Activated CD8-positive, alpha-beta memory T cell treated with anti-CD3 and anti-CD28 coated beads for 36 hours (primary cell): ENCODE data around the gene CEMIP. TPM values are rescaled to one million over a fixed set of nuclear protein-coding genes. Genes with fewer than 3 reads are reported as not detected.
"Not testable (repeated sequence)": the region's sequence is repeated elsewhere in the genome, so short reads cannot be mapped to it uniquely, and the experiment has no call there.

Source experiments
- CTCF ChIA-PET: fragments of 350-600 bp; sonication (Branson Sonifier 250); formaldehyde crosslinking; loops from one replicate; lab custom pipeline; 2021; ENCODE audit warnings: antibody characterized with exemption; lab: Charles Lee
- POLR2A ChIA-PET: fragments of 350-600 bp; sonication (Branson Sonifier 250); formaldehyde crosslinking; loops from one replicate; lab custom pipeline; 2021; ENCODE audit warnings: antibody characterized with exemption; lab: Charles Lee
- total RNA-seq, 2 experiments: library from RNA; stranded (reverse); gene quantifications; one replicate each; pipeline ENCODE4 v1.2.3, GENCODE V29; 2021

CEMIP gene
- total RNA-seq, 2 experiments from 2014 or later: not detected

GRCh38 chr15:80953953-80954778, 175.0 kb downstream of the CEMIP start:
- POLR2A ChIA-PET: no interaction called here
- CTCF ChIA-PET: no interaction called here

- CTCF ChIA-PET: interaction anchor here (1.5 kb wide), 1 partner anchor 310 kb away, joined by 3 read pairs; no protein-coding TSS in a partner anchor
- POLR2A ChIA-PET: not testable (repeated sequence)
Measured at GRCh38 chr15:80955571-80956452, 176.6 kb downstream of the CEMIP start.

GRCh38 chr15:80957556-80957955, 178.4 kb downstream of the CEMIP start:
- ChIA-PET CTCF (no interaction called here), POLR2A (no interaction called here)

- ChIA-PET CTCF (no interaction called here), POLR2A (no interaction called here)
Measured at GRCh38 chr15:80957976-80958375, 178.8 kb downstream of the CEMIP start.

GRCh38 chr15:80958818-80959495, 179.8 kb downstream of the CEMIP start:
- ChIA-PET POLR2A (no interaction called here), CTCF (interaction anchor here (0.9 to 1.5 kb wide), 2 partner anchors 10 to 11 kb away, joined by 3 to 5 read pairs; no protein-coding TSS in a partner anchor)

- CTCF ChIA-PET, POLR2A ChIA-PET: not testable (repeated sequence)
Measured at GRCh38 chr15:80965454-80965853, 186.3 kb downstream of the CEMIP start.

GRCh38 chr15:80966431-80967197, 187.4 kb downstream of the CEMIP start:
- POLR2A ChIA-PET: no interaction called here

GRCh38 chr15:80967451-80967850, 188.3 kb downstream of the CEMIP start:
- ChIA-PET POLR2A (no interaction called here), CTCF (interaction anchor here (1.3 to 3.3 kb wide), 2 partner anchors 187 to 299 kb away, joined by 3 to 13 read pairs; partner anchors contain the start of gene CEMIP)

More at GRCh38 chr15:80966431-80967197, 187.4 kb downstream of the CEMIP start:
- CTCF ChIA-PET: interaction anchor here (0.6 to 1.3 kb wide), 2 partner anchors 16 to 299 kb away, joined by 3 read pairs; no protein-coding TSS in a partner anchor

GRCh38 chr15:80967991-80968510, 188.9 kb downstream of the CEMIP start:
- POLR2A ChIA-PET: no interaction called here
- CTCF ChIA-PET: interaction anchor here (0.7 to 3.3 kb wide), 3 partner anchors 9 to 512 kb away, joined by 3 to 13 read pairs (median 4); partner anchors contain the start of gene CEMIP

GRCh38 chr15:80969316-80969715, 190.1 kb downstream of the CEMIP start:
- CTCF ChIA-PET: interaction anchor here (0.7 to 3.3 kb wide), 8 partner anchors 42 to 512 kb away, joined by 3 to 13 read pairs (median 4); partner anchors contain the start of gene CEMIP
- POLR2A ChIA-PET: interaction anchor here (0.8 kb wide), 1 partner anchor 9 kb away, joined by 6 read pairs; no protein-coding TSS in a partner anchor

- ChIA-PET POLR2A (interaction anchor here (0.8 kb wide), 1 partner anchor 10 kb away, joined by 6 read pairs; no protein-coding TSS in a partner anchor), CTCF (interaction anchor here (0.7 to 3.3 kb wide), 13 partner anchors 11 to 513 kb away, joined by 3 to 13 read pairs (median 4); partner anchors contain the start of gene CEMIP)
Measured at GRCh38 chr15:80970018-80970657, 191.0 kb downstream of the CEMIP start.

GRCh38 chr15:80970658-80971057, 191.5 kb downstream of the CEMIP start:
- ChIA-PET POLR2A (no interaction called here), CTCF (interaction anchor here (1.0 to 3.3 kb wide), 8 partner anchors 11 to 514 kb away, joined by 3 to 13 read pairs (median 5); partner anchors contain the start of gene CEMIP)

- CTCF ChIA-PET: interaction anchor here (1.4 to 2.1 kb wide), 2 partner anchors 96 to 188 kb away, joined by 3 to 4 read pairs; no protein-coding TSS in a partner anchor
- POLR2A ChIA-PET: interaction anchor here (0.7 kb wide), 1 partner anchor 37 kb away, joined by 3 read pairs; no protein-coding TSS in a partner anchor
Measured at GRCh38 chr15:80971143-80971542, 192.0 kb downstream of the CEMIP start.

- POLR2A ChIA-PET: no interaction called here
- CTCF ChIA-PET: interaction anchor here (1.0 kb wide), 1 partner anchor 294 kb away, joined by 3 read pairs; no protein-coding TSS in a partner anchor
Measured at GRCh38 chr15:80972276-80972675, 193.1 kb downstream of the CEMIP start.

- ChIA-PET POLR2A (no interaction called here), CTCF (no interaction called here)
Measured at GRCh38 chr15:80974914-80975313, 195.7 kb downstream of the CEMIP start.

- POLR2A ChIA-PET: no interaction called here
- CTCF ChIA-PET: interaction anchor here (0.8 to 1.9 kb wide), 2 partner anchors 24 to 289 kb away, joined by 3 to 4 read pairs; partner anchors contain the start of gene TLNRD1
Measured at GRCh38 chr15:80976851-80977250, 197.7 kb downstream of the CEMIP start.

- ChIA-PET CTCF (interaction anchor here (1.2 to 1.9 kb wide), 2 partner anchors 9 to 289 kb away, joined by 3 to 4 read pairs; no protein-coding TSS in a partner anchor), POLR2A (no interaction called here)
Measured at GRCh38 chr15:80977627-80978036, 198.5 kb downstream of the CEMIP start.
